Fibroblast of skin of left biceps (primary cell): ENCODE results near the gene ABCG1.

Experiments
- DNase-seq, 2 experiments: peaks; one replicate each; pipeline ENCODE4 v3.0.0-alpha.2; 2013; ENCODE audit warnings: low read depth in 2 of 2

ABCG1 gene

DNA sequence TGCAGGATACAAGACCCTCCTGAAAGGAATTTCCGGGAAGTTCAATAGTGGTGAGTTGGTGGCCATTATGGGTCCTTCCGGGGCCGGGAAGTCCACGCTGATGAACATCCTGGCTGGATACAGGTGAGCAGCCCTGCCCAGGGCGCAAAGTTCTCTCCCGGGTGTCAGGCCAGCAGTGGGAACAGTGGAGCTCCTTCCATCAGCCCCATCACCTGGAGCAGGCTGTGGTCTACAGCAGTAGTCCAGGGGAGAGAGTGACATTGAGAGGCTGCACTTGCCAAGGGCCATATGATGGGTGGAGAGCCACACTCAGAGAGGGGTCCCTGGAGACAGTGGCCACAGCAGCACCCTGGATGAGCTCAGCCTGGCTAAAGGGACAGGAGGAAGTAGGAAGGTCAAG lies 52.1 kb downstream of the ABCG1 start:
- no peak for DNase-seq

DNA sequence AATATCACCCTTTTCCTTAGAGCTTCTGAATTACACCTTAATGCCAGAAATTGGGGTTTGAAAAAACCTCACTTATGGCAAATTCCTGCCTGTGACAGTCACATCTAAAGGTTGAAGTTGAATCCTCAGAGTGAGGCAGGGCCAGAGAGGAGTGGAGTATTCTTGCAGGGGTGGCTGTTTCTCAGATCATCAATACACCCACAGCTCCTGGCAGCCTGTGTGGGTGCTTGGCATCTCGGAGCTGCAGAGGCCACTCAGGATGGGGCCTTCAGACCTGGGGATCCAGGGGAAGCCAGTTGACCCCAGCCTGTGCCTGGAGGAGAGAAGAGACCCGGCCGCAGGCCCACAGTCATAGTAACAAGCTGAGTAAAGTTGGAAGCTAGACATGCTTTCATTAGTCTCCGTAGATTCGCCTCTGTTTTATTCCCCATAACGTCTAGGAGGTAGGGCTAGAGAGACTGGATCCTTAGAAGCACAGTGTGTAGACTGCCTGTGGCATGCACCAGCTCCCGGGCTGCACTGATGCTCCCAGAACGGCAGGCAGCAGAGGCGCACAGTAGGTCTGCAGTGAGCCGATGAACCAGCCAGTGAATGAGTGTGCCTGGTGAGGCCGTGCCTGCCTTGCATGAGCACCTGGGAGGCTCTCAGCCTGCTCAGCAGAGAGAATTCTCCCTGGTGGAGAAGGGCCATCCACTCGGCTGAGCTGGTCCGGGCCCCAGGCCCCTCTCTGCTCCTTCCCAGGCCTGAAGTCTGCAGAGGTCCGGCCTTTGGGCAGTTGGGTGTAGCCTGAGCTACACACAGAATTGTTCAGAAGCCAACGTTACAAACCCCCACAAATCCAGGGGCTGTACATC lies 53.4 kb downstream of the ABCG1 start:
- no peak for DNase-seq

- DNase-seq, result no peak
Observed at GRCh38 chr21:42272984-42273600, 54.2 kb downstream of the ABCG1 start.

- no peak for DNase-seq
Observed at GRCh38 chr21:42276076-42276475, 57.1 kb downstream of the ABCG1 start.

DNA sequence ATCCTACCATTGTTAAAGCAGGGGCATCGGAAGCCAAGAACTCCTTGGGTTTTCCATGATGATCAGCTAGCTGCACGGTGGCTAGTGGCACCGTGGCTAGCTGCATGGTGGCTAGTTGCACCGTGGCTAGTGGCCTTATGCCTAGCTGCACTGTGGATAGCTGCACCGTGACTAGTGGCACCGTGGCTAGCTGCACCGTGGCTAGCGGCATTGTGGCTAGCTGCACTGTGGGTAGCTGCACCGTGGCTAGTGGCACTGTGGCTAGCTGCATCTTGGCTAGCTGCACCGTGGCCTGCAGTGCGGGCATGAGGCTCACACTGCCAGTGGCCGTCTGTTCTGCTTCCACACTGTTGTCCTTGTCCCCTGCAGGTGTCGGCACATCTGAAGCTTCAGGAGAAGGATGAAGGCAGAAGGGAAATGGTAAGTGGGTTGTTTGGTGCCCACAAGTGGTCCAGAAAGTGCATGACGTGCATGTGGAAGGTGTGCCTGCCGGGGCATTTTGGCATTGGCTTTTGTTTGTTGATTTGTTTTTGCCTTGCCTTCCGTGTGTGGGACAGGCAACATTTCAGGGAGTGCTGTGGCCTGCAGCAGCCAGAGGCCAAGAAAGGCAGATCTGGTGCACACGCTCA lies 57.7 kb downstream of the ABCG1 start:
- no peak for DNase-seq

GRCh38 chr21:42277593-42277992 lies 58.7 kb downstream of the ABCG1 start:
- no peak for DNase-seq

DNA sequence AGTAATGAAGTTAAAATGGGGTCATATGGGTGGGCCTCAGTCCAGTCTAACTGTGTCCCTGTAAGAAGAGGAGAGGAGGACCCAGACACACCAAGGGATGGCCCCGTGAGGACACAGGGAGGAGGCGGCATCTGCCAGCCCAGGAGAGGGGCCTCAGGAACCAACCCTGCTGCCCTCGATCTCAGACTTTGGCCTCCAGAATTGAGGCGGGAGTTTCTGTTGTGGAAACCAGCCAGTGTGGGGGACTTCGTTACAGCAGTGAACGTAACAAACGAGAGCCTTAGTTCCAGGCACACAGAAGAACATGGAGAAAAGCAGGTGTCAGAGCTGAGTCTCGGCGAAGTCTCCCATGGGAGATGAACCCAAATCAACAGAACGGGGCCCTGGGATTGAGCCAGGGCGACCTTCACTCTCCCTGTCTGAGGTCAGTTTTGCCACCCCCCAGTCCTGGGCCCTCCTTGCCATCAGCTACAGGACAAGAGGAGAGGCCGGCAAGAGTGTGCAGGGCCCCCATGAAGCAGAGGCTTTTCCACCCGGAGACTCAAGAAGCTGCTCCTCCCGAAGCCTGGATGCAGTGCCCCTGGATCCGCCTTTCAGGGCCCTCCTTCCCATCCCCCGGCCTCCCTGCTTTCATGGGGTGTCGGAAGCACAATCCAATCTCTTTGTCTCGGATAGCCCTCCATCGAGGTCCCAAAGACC lies 59.7 kb downstream of the ABCG1 start:
- DNase-seq, result no peak

- DNase-seq, result no peak
Observed at GRCh38 chr21:42279341-42279871, 60.5 kb downstream of the ABCG1 start.

DNA sequence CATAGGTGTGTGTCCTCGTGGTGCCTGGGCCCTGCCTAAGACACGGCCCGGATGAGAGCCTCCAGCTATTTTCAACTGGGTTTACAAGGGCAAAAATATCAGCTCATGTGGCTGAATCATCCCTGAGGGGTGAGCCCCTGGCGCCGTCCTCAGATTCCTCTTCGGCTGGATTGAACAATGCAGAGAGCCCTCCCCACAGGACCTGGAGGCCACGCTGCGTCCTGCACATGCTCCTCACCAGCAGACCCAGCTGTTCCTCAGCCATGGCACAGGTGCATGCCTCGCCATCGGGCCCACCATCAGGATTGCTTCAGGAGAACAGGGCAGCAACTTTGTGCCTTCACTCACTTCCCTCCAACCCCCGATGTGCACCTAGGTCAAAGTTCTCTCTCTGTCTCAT lies 60.9 kb downstream of the ABCG1 start:
- DNase-seq, result no peak

DNA sequence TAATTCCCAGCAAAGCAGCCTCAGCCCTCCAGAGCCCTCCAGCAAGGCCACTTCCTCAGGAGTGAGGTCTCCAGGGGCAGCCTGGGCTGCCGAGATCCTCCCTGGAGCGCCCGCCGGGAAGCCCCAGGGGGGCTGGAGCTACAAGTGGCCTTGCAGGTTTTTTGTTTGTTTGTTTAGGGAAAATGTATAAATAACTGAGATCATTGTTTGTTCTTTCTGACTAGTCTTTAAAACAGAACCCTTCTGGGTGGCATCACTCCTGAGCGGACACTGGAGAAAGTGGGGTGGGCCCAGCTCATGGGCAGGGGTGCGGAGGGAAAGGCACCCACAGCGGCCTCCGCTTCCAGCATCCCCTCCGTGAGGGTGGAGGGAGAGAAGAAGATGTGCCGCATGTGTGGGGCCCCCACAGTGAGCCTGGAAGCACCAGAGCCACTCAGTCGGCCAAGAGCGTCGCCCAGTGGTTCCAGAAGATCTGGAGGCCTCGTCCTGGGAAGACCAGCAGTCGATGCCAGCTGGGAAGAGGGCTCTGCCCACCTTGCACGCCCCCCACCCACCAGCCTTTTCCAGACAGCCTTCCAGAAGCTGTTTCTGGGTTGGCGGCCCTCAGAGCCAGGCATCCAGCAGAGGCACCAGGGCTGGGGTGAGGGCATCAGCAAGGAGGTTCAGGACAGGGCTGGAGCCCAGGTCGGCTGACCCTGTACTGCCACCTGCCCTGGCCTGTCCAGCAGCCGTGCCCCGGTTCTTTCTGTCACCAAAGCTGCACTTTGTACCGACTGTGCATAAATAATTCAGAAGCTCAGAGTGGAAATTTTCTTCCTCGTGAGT lies 61.6 kb downstream of the ABCG1 start:
- no peak for DNase-seq

DNA sequence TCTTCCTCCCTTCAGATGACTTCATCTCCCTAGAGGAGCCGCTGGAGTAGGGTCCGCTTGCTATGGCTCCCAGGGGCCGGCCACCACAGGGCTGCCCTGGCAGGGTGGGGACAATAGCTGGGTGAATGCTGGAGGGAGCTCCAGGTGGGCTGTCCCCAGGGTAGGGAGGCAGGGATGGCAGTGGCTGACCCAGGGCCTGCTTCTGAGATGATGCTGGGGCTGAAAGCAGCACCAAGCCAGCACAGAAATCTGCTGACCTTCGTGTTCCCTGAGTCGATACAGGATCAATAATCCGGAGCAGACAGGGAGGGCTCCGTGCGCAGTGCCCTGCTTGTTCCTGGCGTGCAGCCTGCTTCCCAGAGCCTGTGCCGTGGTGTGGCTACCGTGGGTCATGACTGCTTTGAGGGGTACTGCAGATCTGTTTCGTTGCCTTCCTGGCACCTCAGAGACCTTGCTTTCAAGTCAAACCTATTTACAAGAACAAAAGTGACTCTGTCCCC lies 62.3 kb downstream of the ABCG1 start:
- DNase-seq, result no peak

- DNase-seq, result no peak
Observed at GRCh38 chr21:42282021-42282420, 63.1 kb downstream of the ABCG1 start.

DNA sequence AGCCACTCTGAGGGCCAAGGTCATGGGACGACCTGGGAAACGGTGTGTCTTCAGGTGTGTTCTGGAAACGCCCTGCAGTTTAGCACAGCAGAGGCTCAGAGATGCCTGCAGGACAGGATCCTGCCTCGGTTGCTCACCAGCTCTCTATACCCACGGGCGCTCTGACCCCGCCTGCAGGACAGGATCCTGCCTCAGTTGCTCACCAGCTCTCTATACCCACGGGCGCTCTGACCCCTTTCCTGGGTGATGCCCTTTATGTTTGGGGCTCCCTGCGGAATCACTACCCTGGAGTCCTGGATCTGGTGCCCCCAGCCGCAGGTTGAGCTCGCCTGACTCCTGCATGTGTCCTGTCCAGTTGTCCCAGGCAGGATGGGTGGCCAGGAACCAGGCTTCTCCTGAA lies 63.8 kb downstream of the ABCG1 start:
- no peak for DNase-seq

DNA sequence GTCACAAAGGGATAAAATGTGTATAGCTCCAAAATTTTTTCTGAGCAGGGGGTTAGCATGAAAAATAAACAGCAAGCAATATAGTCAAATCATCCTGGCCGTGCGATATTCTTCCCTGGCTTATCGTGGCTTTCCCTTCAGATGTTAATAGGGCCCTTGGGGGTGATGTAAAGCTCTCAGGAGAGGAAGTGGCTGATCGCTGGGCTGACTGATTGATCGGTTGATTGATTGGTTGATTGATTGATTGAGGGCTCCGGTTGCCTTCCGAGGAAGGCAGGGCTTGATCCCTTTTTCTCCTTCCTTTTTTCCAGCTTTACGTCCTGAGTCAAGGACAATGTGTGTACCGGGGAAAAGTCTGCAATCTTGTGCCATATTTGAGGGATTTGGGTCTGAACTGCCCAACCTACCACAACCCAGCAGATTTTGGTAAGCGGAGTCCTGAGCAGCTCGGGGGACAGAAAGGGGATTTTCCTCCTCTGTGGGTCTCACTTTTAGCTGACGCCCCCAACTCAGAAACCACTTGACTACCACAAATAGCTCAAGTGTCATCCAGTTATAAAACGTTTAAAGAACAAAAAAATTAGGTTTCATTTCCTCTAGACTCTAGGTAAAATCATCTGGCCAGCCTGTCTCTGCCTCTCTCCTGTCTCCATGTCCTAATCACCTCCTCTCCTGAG lies 66.8 kb downstream of the ABCG1 start:
- DNase-seq, result no peak

DNA sequence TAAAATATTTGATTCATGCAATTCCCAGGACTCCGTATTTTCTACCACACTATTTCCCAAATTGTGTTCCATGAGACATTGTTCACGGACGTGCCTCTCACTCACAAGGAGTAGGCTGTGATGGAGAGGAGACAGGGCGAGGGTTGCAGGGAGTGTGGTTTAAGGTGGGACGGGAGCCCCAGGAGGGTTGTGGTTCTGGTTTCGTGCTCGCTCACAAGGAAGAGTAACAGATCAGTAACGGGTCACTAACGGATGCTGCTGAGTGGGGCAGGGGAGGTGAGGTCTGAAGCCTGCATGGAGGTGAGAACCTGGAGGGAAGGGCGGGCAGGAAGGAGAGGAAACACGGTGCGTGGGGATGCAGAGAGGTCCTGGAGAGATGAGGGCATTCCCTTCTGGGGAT lies 67.5 kb downstream of the ABCG1 start:
- no peak for DNase-seq

- no peak for DNase-seq
Observed at GRCh38 chr21:42287193-42288083, 68.5 kb downstream of the ABCG1 start.

DNA sequence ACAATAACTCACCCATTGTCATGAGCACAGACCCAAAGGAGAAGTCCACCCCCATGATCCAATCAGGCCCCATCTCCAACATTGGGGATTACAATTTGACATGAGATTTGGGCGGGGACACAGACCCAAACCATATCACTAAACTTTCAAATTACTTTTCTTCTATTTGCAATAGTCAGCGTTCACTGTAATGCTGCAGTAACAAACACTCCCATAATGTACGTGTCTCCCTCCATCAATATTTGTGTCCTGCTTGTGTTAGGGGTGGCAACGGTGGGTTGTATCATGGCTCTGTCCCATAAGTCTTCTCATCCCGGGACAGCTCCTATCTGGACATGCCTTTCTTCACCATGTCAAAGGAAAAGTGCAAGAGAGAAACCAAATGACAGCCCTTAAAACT lies 70.0 kb downstream of the ABCG1 start:
- DNase-seq, result no peak

DNA sequence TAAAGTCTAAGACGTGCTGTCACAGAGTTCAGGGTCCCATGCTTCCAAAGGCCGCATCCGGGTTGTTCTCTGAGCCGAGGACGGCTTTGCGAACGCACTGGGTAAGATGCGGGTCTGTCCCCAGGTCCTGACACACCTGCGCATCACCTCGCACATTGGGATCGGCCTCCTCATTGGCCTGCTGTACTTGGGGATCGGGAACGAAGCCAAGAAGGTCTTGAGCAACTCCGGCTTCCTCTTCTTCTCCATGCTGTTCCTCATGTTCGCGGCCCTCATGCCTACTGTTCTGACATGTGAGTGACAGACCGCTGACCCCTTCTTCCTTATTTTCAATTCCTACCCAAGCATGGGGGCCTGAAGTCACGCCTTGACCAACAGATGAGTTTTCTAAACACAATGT lies 71.0 kb downstream of the ABCG1 start:
- DNase-seq, result no peak

DNA sequence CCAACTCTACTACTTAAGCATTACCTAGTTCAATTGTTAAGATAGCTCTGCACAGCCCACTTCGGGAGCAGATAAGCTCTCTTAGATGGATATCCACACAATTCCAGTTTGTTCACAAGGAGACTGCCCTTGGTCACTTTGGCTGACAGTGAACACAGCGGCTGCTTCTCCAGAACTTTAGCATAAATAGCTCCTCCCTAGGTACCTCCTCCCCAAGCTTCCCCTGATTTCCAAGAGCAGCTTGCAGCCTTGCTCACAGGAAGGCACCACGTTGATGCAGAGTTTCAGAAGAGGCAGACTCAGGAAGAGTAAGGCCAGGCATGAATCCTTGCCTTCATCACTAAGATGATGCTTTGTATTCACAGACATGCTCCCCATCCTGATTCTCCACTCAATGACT lies 71.6 kb downstream of the ABCG1 start:
- DNase-seq, result no peak
